Stimulated activated CD8-positive, alpha-beta memory T cell treated with anti-CD3 and anti-CD28 coated beads, Interleukin-7, amount 100 ng/mL, for 24 hours (primary cell): ENCODE data around the gene BIRC7.
A peak's percentile ranks its signal among the peaks of the same experiment; 100 is the strongest.

Experiments
- DNase-seq: peaks from one replicate; pipeline ENCODE4 v3.0.0-alpha.2; 2020; ENCODE audit warnings: low read depth

BIRC7 gene

DNA sequence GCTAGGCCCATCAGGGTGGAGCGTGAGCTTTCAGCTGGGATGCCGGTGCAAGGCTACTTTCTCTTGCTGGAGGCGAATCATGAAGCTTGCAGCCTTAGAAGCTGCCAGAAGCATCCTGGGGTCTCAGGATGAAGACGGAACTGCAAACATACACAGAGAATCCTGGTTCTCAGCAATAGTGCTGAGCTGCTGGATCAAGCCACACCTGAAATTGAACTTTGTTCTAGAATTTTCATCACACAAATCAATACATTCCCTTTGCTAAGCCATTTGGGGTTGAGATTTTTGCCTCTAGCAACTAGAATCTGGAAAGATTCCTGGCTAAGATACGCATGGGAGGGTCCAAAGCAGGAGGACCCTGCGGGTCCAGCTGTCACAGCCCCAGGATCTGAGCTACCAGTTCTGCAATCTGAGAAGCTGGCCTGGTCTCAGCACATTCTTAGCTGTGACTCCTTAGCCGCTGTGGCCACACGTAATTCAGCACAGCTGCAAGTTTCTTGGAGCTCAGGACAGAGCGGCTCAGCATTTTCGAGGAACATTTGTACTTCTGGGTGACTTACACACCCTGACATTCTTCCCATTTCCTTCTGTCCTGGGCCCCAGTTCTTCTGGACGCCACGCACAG lies 30.3 kb downstream of the BIRC7 start:
- no peak for DNase-seq

DNA sequence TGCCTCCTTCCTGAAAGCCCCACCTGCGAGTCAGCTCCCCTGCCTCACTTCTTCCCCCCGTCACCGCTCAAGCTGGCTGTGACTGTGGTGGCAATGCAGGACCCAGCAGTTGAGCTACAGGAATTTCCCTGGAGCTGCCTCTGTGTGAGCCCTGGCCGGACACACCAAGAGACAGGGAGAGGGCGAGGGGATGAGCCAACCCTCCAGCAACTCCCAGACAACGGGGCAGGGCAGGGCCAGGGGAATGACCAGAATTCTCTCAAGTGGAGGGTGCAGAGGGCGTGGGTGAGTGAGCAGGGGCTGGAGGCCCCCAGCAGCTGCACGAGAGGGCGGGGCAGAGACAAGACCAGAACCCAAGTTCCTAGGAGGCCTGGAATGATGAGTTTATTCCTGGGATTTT lies 32.0 kb downstream of the BIRC7 start:
- DNase-seq: no peak

DNA sequence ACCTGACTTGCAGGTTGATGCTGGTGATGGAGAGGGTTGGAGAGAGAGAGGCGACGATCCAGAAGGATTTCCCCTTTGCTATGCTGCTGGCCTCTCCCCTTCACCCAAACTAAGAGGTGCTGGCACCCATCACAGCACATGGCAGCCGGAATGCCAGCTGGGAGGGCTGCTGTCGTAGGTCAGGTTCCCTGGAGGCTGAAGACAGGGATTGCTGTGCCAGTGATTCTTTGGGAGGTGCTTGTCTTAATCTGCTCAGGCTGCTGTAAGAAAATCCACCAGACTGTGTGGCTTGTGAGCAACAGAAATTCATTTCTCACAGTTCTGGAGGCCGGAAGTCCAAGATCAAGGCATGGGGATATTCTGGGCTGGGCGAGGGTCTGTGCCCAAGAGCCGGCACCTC lies 32.6 kb downstream of the BIRC7 start:
- no peak for DNase-seq

DNA sequence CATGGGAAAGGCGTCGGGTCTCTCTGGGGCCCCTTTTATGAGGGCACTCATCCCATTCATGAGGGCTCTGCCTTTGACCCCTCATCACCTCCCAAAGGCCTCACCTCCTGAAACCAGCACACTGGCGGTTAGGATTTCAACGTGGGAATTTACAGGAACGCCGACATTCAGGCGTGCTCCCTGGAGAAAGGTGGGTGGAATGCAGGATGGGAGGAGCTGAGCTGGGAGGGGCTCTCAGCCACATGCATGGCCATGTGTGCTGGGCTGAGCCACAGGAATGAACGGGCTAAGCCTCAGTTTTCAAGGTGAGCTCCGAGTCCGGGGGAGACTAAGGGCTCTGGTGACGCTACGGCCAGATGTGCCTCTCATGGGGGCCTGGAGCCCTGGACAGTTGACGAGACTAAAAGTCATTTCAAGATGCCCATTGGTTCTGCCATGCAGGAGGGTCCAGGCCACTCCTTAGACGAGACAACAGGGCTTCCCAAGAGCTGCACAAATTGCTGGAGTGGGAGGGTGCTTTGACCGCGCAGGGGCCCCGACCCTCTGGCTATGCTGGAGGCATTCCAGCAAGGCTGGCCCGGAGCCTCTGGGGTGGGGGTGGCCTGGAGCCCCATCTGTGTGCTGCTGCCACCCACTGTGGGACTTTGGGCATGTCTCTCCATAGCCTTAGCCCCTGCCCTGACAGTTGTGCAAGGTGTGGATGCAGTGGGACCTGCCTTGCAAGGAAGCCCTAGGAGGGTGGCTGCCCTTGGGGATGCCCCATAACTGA lies 33.1 kb downstream of the BIRC7 start:
- DNase-seq: no peak

GRCh38 chr20:63269724-63270123 lies 34.0 kb downstream of the BIRC7 start:
- no peak for DNase-seq

- no peak for DNase-seq
Observed at GRCh38 chr20:63270606-63271325, 35.1 kb downstream of the BIRC7 start.

- DNase-seq: peak; percentile 75
Observed at GRCh38 chr20:63272105-63273058, 36.7 kb downstream of the BIRC7 start, which contains the start of gene ARFGAP1. TSS of gene ARFGAP1 (plus strand) at chr20:63272813. CDS start at chr20:63275581, 2,768 bp downstream.

DNA sequence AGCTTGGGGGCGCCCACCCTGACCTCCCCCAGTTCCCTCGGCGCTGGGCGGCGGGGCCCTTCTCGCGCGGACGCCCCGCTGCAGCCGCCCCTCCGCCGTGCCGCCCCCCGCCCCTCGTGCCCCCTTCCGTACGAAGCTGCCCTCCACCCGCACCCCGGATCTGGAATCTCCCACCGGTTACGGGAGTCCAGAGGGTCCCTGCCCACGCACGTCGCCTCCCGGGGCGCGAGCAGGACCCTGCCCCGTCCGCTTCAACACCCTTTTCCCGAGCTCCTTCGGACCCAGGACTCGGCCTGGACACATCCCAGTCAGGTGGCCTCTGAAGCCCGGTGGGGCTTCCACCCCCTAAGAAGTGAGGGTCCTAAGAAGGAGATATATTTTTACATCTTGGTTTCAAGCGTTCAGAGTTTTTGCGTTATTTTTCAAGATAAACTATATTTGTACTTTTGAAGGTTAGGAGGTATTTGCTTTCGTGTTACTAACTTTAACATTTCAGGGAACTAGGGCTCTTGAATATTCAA lies 37.4 kb downstream of the BIRC7 start:
- DNase-seq: no peak

DNA sequence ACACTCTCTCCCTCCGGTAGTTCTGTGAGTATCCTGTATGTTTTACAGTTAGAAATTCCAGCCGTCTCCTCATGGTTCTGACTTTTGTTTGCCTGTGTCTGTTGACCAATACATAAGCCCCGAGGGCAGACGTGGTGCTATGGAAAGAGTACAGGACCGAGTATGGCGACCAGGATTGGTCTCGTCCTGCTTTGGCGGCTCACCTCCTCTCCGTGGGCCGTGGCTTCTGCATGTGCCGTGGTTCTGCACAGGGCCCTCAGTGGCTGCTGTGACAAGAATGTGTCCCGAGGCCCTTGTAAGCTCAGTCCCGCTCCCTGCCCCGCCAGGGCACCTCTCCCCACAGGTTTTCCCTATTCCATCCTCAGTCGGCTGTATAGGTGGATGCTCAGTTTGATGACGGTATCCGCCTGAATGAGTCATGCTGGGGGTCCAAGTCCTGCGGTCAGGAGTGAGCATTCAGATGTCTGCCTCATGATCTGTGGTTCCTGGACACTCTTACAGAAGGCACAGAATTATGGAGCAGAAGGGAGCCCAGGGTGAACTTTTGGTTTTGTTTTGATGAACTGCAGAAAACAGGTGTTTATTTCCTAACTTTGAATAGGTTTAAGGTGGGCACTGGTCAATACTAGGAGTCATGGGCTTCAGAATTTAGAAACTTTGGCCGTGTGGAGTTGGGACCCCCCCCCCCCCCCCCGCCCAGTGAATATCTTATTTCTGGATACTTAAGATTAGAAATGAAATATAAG lies 38.1 kb downstream of the BIRC7 start:
- no peak for DNase-seq

- DNase-seq: no peak
Observed at GRCh38 chr20:63274381-63275228, 38.9 kb downstream of the BIRC7 start.

- DNase-seq: no peak
Observed at GRCh38 chr20:63275825-63276224, 40.1 kb downstream of the BIRC7 start.

DNA sequence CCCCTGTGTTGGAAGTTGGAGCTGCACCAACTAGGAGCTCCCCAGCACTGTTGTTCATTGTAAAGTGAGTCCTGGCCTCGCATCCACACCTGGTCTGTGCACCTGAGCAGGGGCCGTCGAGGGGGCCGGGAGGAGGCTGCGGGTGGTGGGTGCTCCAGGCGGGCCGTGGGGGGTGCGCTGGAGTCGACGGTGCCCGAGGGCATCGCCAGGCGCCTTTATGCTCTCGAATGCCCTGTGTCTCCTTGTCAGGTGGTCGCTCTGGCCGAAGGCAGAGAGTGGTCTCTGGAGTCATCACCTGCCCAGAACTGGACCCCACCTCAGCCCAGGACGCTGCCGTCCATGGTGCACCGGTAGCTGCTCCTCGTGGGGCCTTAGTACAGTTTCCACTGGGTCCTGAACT lies 41.3 kb downstream of the BIRC7 start:
- DNase-seq: no peak

- no peak for DNase-seq
Observed at GRCh38 chr20:63277466-63278272, 42.0 kb downstream of the BIRC7 start.

DNA sequence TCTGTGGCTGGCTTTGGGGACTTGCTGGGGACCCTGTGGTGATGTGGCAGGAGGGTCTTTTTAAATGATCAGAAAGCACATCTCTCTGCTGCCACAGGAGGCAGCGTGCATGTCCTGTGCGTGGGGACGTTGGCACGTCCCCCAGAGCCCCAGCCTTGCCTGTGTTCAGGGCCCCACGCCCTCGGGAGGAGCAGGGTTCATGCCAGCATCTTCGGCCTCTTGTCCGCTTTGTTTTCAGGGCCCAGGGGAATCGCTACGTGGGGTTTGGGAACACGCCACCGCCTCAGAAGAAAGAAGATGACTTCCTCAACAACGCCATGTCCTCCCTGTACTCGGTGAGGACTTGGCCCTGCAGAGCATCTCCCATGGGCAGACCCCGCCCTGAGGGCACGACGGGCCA lies 43.0 kb downstream of the BIRC7 start:
- DNase-seq: no peak

GRCh38 chr20:63279931-63280330 lies 44.2 kb downstream of the BIRC7 start:
- no peak for DNase-seq

GRCh38 chr20:63280371-63280770 lies 44.7 kb downstream of the BIRC7 start:
- DNase-seq: no peak

GRCh38 chr20:63280929-63281545 lies 45.3 kb downstream of the BIRC7 start:
- DNase-seq: no peak
